Kasumi-1 (cell line): Measurements from ENCODE around the gene GMDS.

Experiments
- DNase-seq, 2 experiments: peaks; one replicate each; lab custom pipeline; 2025; lab: John Stamatoyannopoulos, UW

The GMDS gene

DNA sequence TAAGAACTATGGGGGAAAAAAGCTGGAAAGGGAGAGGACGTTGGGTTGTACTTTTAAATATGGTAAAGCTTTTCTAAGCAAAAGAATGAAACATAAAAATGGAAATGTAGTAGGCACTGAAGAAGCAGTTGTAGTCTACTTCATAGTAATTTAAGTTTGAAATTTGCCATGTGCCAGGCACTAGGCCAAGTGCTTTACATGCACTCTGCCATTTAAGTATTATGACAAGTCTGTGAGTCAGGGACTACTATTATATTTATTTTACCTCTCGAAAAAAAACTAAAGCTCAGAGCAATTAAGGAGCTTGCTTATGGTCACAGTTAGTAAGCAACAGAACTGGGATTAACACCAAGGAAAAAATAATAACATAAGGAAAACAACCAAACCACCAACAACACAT, 257.8 kb downstream of the GMDS start:
- DNase-seq: no peak

DNA sequence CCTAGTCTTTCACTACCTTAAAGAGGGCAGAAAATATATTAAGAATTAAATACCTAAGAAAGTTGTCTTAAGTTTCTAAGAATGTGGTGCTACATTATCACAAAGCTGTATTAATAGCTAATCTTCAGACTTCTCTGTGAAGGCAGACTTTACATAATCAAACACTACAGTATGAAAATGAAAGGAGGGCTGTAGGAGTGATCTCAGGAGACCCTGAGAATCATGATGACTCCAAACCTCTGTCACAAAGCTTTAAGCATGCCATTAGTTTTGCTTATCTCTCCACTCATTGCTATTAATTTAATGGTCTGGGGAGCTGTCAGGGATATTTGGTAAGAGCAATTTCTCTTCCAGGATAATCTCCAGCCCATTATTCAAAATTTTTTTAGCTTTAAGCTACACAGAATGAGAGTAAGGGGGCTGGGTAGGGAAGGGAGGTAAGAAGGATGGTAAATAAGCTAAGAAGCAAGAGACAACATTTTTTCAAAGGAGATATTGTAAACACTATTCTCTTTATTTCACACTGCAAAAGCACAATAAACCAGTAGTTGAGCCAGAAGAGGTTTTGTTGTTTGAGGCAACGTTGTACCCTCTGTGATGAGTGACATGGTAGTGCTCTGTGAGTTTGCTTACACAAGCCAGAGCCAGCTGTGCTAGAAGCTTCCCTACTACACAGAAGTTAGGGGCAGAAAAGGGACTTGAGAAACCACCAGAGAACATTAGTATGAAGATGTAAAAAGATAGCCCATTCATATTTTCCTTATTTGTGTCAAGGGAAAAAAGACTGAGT, 258.8 kb downstream of the GMDS start:
- DNase-seq: no peak

DNA sequence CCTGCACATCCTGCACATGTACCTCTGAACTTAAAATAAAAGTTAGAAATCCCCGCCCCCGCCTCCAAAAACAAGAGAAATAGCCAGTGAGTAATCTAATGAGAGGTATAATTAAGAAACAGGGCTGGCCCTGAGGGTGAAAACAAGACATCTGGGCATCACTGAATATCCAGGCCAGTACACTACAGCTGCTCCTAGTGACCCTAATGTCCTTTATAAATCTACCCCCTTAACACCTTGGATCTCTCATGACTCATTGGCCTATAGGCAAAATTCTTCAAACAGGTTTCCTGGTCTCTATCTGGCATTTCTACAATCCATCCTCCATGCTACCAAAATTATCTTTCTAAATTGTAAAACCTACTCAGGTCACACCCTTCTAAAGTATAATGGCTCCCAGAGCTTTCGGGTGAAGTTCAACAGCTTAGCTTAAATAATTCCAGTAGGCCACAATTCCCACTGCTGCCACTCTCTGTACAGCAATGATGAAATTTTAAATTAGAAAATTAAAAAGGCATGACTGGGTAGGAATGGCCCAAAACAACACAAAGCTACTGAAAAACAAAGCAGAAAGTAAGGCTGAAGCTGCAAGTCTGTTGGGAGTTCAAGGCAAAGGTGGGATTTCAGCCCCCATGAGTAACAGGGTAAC, 260.9 kb downstream of the GMDS start:
- DNase-seq: no peak

DNA sequence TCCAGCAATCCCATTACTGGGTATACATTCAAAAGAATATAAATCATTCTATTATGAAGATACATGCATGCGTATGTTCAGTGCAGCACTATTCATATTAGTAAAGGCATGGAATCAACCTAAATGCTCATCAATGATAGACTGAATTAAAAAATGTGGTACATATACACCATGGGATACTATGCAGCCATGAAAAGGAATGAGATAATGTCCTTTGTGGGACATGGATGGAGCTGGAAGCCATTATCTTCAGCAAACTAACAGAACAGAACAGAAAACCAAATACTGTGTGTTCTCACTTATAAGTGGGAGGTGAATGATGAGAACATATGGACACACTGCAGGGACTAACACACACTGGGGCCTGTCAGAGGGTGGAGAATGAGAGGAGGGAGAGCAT, 261.6 kb downstream of the GMDS start:
- no peak for DNase-seq

DNA sequence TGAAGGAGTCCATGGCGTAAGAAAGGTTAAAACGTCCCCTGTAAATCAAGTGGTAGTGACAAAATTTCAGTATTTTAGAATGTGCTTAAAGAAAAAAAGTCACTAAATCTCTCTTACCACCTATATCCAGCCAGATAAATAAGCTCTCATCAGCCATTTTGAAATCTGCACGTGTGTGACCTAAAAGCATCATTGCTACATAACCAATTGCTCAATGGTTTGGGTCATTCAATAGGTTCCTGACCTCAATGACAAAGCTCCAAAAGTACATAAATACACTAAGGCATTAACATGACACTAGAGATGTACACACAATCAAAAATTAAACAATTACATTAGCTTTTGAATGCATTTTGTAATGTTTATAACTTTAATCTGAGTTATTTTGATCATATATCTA, 272.4 kb downstream of the GMDS start:
- no peak for DNase-seq

DNA sequence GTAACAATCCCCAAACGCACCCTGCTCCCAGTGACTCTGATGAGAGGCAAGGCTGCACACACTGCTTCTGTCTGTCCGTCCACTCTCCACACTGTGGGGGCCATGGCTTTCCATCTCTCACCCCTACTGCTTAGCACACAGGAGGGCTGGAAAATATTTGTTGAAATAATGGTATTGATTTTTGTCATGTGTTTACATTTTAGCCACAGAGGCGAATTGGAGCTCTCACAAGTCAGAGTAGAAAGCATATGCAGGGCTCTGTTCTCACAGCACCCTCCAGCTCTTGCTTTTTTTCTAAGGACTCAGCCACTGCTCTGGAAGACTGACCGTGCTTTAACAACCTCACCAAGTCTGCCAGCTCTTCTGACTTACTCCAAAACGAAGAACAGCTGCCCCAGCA, 273.8 kb downstream of the GMDS start:
- no peak for DNase-seq

DNA sequence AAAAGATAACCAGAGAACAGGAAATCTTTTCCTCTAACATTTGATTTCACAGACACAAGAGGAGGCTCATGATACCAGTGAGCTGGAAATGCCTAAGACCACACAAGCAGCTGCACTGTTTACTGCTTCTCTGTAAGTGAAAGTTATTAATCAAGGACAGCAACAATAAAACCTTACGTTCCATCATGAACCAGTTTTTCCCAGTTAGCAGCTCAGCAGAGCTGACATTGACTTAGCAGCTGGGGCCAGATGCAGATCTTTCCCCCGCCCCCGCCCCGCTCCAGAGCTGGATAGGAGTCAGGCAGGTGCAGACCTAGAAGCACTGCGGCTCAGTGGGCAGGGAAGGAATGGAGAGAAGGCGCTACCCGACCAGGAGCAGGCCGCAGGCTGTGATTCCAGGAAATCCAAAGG, 275.2 kb downstream of the GMDS start:
- no peak for DNase-seq

DNA sequence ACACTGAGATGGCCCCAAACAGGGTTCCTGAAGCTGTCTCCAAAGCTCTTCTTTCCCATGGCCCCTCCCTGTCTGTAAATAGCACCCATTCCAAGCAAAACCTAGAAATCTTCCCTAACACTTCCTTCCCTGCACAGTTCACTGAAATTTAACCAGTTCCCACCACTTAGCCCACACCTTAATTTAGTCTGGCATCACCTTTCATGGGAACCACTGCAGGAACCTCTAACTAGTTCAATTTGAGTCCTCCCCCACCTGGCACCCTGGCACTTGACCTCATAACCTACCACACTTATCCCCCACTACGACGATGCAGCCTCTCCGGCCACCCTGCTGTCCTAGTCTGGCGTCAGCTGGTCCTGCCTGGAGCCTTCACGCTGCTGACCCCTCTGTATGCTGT, 278.7 kb downstream of the GMDS start:
- DNase-seq: no peak

DNA sequence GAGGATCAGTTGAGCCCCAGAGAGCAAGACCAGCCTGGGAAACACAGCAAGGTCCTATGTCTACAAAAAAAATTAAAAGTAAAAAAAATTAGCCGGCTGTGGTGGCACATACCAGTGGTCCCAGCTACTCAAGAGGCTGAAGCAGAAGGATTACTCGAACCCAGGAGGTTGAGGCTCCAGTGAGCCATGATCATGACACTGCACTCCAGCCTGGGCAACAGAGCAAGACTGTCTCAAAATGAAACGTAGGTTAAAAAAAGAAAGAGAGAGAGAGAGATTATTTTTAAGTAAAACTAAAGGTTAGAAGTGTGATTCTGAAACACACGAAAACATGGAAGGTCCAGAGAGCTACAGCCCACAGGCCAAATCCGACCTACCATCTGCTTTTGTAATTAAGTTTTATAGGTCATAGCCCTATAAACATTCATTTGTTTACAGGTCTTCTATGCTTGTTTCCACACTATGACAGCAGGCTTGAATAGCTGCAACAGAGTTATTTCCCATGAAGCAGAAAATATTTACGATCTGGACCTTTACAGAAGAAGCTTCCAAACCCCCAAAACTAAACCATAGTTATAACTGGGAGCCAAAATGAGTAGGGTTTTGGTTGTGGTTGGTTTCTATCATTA, 279.7 kb downstream of the GMDS start:
- no peak for DNase-seq

DNA sequence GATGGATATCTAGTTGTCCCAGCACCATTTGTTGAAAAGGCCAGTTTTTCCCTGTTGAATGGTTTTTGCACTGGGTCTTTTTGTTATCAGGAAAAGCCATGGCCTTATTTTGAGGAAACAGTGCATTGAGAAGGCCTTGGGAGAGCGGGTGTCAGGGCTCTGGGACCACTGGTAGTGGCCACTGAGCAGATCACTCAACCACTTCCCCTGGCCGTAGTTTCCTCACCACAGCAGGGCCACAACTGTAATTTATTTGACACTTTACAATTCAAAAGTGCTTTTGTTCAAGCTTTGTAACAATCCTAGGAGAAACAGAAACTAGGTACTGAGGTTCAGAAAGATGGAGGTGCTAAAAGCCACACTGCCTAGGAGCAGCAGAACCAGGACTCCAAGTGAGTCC, 281.8 kb downstream of the GMDS start:
- DNase-seq: no peak

DNA sequence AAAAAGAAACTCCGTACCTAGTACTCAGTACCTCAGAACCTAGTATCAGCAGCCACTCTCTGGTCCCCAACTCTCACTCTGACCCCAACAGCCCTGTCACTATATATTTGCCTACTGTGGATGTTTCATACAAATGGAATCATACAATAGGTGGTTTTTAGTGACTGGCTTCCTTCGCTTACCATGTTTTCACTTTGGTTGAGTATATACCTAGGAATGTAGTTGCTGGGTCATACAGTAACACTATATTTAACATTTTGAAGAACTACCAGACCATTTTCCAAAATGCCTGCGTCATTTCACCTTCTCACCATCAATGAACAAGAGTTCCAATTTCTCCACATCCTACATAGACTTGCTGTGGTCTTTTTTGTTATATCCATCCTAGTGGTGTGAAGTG, 283.2 kb downstream of the GMDS start:
- no peak for DNase-seq

DNA sequence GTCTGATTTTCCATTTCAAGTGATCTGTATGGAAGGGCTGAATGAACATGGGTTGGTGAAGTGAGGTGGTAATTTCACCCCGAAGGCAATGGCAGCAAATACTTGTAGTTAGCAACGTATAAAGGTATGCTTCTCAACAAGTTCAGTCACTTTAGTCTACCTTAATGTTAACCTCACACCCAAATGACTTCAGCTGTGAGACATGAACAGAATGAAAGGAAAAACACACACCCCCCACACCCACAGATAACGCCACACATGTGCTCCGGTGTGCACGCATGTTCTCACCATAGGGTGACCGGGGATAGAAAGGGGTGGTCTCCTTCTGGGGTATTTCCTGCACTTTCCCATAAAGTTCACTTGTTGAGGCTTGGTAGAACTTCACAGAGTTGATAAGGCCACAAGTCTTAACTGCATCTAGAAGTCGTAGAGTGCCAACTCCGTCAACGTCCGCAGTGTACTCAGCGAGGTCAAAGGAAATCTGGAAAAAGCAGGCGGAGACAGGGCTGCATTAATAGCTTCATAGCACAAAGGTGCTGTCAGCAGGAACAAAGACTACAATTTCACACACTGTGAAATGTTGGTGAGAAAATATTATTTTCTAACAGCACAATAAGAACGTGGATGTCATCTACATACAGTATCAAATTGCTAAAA, 284.8 kb downstream of the GMDS start:
- no peak for DNase-seq

DNA sequence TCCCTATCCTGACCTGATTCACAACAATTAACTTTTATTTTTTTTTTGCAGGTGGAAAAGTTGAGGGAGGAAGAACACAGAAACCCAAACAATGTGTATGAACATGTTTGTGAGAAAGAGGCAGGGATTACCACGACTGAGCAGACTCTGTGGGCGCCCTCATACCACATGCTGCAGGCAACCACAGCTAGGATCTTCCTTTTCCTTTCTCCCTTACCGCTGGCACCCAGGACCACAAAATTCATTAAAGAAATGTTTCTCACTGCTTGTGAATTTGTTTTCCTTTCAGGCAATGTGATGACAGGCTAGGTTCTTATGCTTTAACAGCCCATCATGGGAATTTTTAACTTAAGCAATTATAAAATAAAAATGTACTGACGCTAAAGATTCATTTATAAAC, 287.1 kb downstream of the GMDS start:
- peak; percentile 5 to 14 for DNase-seq

DNA sequence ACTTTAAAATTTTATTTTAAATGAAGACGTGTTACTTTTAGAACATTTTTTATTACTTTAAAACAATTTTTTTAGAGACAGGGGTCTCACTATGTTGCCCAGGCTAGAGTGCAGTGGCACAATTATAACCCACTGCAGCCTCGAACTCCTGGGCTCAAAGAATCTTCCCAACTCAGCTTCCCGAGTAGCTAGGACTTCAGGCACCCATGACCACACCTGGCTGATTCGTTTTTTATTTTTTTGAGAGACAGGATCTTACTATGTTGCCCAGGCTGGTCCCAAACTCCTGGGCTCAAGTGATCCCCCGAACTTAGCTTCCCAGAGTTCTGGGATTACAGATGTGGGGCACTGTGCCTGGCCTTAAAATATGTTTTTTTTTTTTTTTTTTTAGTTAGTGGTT, 287.7 kb downstream of the GMDS start:
- DNase-seq: no peak

DNA sequence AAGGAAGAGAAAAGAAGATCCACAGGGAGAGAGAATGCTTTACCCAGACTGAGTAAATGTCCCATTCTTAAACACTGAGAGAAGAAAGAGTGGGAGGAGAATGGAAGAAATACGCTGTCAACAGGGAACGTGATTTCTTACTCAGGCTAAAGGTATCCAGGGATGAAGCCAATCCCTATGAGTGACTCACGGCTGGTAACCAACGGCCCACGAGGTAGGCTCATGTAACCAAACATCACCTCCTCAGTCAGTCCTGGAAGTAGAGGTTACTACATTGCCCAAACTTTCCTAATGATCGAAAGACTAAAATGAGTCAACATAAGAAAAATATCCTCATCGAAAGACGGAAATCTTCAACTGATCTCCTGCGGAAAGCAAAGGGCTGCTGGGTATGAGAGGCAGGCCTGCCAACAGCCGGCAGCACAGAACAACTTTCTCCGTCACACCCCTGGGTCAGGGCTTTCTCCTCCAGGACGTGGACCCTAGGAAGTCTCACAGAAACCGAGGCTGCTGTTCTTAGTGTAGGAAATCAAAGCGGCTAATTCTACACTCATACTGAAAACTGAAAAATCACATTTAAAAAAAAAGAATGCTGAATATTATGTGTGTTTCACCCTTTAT, 292.6 kb downstream of the GMDS start:
- DNase-seq: no peak

DNA sequence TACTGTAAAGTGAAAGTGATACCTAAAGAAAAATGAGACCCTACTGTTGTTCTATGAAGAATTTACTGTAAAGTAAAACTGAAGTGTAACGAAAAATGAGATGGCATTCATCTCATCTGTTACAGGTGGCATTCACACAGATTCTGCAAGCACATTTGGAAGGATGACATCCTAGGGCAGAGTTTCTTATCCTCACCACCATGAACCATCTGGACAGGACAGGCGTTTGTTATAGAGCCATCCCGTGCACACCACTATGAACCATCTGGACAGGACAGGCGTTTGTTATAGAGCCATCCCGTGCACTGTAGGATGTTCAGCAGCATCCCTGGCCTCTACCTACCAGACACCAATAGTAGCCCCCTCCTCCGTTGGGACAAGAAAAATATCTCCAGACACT, 294.8 kb downstream of the GMDS start:
- no peak for DNase-seq

DNA sequence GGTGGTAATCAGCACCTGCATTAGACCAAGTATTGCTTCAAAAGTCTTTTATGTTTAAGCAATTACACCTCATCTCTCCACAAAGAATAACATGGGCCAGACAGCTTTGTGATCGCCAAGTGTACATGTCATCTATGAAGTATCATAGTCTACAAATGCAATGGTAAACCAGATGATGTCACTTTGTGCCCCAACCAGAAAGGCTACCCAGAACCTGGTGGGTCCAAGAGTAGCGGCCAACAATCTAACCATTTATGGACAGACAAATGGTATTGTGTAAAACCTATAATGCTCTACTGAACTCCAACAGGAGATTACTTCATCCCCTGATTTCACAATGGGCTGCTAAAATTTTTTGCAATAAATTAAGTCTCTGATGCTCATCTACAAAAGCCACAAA, 295.9 kb downstream of the GMDS start:
- DNase-seq: peak in 1 of 2 experiments; percentile 17

DNA sequence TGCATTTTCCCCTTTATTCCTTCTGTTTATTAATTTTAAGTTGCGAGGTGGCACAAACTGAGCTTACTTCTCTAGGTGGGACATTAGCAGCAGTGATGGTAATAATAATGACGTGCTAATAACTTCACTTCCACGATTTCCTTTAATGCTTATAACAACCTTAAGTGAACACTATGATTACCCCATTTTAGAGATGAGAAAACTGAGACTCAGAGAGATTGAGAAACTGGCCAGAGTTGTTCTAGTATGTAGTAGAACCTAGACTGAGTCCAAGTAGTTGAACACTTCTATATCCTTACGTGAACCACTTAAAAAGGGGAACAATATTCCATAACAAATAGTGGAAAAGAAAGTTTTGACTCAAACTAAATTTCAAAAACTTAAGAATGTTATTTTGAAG, 297.5 kb downstream of the GMDS start:
- no peak for DNase-seq

DNA sequence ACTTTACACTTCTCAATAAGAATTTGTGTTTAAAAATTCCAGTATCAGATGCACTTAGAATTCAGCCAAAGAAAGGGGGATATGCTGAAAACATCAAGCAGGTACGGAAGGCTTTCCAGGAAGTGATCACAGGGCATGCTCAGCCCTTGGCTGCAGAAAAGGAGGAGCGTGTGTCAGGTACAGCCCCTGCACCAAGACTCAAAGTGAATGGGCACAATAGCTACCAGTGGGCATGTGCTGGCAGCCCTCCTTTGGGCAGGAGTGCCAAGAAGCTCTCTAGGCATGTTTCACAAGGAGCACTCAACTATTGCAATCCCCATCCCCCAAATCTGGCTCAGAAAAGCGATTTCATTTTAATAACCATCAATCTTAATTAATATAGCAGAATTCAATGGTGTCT, 298.8 kb downstream of the GMDS start:
- DNase-seq: no peak

DNA sequence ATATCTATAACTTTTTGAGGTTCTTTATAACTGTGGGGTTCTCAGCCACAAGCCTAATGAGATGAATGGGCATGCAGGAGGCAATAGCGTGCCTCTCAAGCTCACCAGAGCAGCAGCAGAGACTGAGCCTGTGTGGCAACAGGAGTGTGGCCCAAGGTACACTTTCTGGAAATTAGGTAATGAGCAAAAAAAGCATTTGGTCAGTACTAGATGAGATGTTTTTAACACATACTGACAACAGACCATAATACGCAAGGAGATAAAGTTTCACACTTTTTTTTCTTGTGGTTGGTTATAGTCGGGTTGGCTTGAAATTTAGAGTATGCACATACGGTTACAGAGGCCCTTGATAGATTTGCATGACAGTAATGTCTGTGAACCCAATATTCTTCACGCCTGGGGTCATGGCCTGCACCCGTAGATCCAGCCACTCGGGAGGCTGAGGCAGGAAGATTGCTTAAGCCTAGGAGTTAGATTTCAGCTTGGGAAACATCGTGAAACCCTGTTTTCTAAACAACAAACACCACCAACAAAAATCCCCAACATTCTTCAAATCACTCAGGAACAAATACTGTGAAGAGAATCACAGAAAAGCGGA, 300.1 kb downstream of the GMDS start:
- DNase-seq: no peak

DNA sequence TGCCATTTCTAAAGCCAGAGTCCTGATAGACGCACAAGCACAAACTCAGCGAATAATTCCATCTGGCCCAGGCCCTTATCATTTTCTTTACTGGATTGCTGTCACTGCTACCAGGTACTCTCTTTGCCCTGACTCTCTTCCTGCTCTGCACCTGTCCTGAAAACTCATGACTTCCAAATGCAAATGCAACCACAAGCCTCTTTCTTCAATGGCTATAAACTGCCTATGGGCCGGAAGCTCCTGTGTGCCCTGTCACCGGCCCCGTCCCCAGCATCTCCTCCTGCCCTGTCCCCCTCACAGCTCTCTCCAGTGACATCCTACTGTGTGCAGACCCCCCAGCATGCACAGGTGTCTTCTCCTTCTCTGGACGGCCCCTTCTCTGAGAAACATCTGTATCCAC, 302.6 kb downstream of the GMDS start:
- DNase-seq: no peak

DNA sequence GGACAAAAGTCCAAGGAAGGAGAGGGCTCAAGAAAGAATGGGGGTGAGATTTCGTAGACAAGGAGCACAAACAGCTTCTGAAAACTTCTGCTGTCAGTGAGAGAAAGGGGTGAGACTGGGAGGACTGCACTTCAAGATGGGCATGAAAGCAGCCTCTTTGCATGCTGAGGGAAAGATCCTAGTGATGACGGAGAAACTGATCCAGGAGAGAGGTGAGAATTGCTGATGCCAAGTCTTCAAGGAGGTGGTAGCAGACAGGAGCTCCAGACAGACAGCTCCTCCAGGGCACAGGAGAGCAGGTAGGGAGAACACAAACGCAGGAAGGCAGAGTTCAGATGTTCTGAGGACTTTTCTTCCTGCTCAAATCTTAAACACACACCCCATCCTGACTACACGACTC, 303.9 kb downstream of the GMDS start:
- no peak for DNase-seq
